HG02763 (cell line): ENCODE measurements around the gene NT5DC3.
"Not testable (repeated sequence)": the region's sequence is repeated elsewhere in the genome, so short reads cannot be mapped to it uniquely, and the experiment has no call there.

Source experiments
- ATAC-seq: cut with Tn5 transposase; IDR thresholded peaks from one replicate; pipeline ENCODE4 v1.9.1; 2021; ENCODE audit warnings: mild to moderate bottlenecking, moderate library complexity; ENCODE audit not compliant: unreplicated experiment

Gene NT5DC3

GRCh38 chr12:103811791-103812190, 29.2 kb downstream of the NT5DC3 start:
- no peak for ATAC-seq

GRCh38 chr12:103810111-103810510, 30.9 kb downstream of the NT5DC3 start:
- ATAC-seq = no peak

GRCh38 chr12:103809639-103810038, 31.4 kb downstream of the NT5DC3 start:
- not testable (repeated sequence) for ATAC-seq

GRCh38 chr12:103809154-103809553, 31.9 kb downstream of the NT5DC3 start:
- no peak for ATAC-seq

- no peak for ATAC-seq
These were observed 32.7 kb downstream of the NT5DC3 start for GRCh38 chr12:103808239-103808880.

GRCh38 chr12:103807561-103808238, 33.3 kb downstream of the NT5DC3 start:
- ATAC-seq = no peak

- no peak for ATAC-seq
These were observed 34.2 kb downstream of the NT5DC3 start for GRCh38 chr12:103806803-103807202.

- no peak for ATAC-seq
These were observed 35.2 kb downstream of the NT5DC3 start for GRCh38 chr12:103805655-103806360.

- ATAC-seq = no peak
These were observed 37.2 kb downstream of the NT5DC3 start for GRCh38 chr12:103803847-103804246.

- no peak for ATAC-seq
These were observed 38.5 kb downstream of the NT5DC3 start for GRCh38 chr12:103802586-103802886.

- no peak for ATAC-seq
These were observed 39.1 kb downstream of the NT5DC3 start for GRCh38 chr12:103801709-103802585.

GRCh38 chr12:103799857-103800771, 40.9 kb downstream of the NT5DC3 start:
- ATAC-seq = no peak

- ATAC-seq = no peak
These were observed 41.6 kb downstream of the NT5DC3 start for GRCh38 chr12:103799504-103799856.

- no peak for ATAC-seq
These were observed 42.4 kb downstream of the NT5DC3 start for GRCh38 chr12:103798586-103798985.

- no peak for ATAC-seq
These were observed 46.5 kb downstream of the NT5DC3 start for GRCh38 chr12:103794309-103795213.

GRCh38 chr12:103793512-103794045, 47.5 kb downstream of the NT5DC3 start:
- ATAC-seq = no peak

- ATAC-seq = no peak
These were observed 48.0 kb downstream of the NT5DC3 start for GRCh38 chr12:103793046-103793445.

GRCh38 chr12:103791350-103791920, 49.6 kb downstream of the NT5DC3 start:
- no peak for ATAC-seq

GRCh38 chr12:103786201-103786600, 54.8 kb downstream of the NT5DC3 start:
- ATAC-seq = no peak
